Measurements from ENCODE around the gene NOA1.

The NOA1 gene
- total RNA-seq = 35.1 to 47.5 (median 39.0) reads per million in 4 experiments

DNA sequence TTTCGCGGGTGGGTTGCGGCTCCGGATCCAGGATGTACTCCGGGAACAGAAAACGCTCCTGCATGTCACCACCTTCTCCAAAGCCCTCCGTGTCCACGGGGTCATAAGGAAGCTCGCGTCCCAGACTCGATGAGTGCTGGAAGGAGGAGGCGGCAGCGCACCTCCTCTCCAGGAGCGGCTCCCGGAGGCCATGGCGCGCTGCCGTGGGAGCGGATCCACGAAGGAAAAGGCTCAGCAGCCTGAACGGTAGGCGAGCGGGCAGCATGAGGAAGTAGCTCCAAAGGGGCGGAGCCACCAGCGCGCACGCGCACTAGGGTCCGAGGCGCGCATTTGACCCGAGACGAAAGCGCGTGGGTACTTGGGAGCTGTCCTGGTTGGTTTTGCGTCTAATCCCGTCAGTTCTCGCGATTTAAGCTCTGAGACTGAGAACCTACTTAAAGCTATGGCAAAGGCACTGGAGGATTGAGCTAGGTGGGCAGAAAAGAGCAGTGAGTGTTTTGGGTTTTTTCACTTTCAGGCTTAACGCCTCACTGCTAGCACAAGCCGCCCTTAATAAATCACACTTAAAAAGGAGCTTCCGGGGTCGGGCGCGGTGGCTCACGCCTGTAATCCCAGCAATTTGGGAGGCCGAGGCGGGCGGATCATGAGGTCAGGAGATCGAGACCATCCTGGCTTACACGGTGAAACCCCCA, at the start of gene NOA1:
NOA1 (minus strand) TSS at position 286 of the 692 bp plus-strand sequence; CDS start at position 265, 21 bp downstream.
- DNase-seq = peak; percentile 99

DNA sequence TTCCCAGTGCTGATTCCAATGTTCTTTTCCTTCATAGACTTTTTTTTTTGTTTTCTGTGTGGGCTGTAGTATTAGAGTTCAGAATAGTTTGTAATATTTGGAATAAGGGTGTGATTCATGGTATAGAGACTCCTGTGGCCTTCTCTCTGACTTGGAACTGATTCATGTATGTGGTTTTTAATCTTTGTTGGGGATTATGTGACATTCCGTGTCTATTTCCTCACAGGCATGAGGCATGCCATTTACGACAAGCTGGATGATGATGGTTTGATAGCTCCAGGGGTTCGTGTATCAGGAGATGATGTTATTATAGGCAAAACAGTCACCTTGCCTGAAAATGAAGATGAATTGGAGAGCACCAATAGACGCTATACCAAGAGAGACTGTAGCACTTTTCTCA, 45.7 kb upstream of the NOA1 start:
- no peak for DNase-seq

DNA sequence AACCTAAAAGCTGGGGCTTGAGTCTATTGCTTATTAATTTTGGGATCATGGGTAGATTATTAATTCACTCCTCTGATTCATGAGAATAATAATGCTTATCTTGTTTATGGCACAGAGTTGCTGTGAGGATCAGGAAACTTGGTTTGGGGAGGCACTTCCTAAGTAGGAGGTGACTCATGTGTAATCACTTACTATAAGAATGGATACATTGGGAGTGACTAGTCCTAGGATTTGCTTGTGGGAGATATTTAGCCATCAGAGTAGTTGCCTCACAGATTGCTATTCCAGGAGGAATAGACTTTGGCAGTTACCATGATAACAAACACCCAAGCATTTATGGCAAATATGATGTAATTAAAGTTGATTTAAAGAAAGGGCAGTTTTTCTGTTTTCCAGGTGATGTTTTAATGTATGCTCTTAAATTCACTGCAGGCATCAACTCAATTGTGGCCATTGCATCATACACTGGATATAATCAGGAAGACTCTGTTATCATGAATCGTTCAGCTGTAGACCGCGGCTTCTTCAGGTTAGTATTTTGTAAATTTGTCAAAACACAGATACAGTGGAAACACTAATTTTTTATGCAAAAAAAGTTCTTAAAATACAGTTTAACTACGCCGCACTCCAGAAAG, 43.2 kb upstream of the NOA1 start:
- DNase-seq = no peak

DNA sequence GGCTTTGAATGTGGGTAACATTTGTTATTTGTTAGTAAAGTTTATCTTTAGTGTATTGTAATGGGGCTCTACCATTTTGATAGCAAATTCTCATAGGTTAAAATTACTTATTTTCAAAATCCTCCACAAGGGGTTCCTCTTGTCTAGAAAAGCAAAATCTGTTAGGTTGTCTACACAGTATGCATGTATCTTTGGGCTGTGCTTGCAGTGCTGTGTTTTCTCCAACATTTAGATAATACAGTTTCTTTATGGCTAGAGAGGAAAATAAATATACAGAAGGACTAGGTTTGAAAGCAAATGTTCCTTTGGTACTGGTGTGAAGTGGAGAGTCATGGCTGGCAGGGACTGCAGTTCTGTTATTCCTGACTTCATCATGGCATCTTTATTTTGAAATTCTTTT, 41.6 kb upstream of the NOA1 start:
- no peak for DNase-seq

DNA sequence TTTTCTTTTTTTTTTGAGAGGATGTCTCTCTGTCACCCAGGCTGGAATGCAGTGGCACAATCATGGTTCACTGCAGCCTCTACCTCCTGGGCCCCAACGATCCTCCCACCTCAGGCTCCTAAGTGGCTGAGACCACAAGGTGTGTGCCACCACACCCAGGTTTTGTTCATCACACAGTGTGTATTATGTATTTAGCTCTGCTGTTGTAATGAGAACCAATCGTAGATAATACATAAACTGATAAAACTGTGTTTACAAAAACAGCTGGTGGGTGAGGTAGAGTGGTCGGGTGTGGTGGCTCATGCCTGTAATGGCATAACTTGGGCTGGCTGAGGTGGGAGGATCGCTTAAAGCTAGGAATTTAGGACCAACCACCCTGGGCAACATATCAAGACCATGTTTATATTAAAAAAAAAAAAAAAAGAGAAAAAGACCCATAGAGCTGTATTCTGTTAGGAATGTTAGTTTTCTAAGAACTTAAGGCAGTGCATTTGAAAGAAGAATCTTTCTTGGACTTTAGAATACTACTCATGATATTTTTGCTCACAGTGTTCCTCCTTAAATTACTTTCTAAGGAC, 36.2 kb upstream of the NOA1 start:
- DNase-seq = no peak

DNA sequence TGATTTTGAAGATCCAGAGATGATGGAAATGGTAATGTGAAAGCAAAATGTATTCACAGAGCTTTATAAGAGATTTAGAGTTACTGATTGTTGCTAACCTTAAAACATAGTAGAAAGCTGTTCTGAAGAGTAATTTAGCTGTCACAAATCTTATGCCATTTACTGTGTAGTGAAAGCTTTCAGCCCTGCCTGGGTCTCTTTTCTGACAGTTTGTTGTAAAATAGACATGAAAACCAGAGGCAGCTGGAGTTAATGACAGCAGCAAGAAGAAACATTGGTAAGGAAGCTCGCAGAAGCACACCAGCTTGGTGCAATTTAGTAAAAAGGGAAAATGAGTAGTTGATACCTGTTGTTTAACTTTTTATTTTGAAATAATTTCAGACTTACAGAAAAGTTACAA, 22.3 kb upstream of the NOA1 start:
- no peak for DNase-seq

DNA sequence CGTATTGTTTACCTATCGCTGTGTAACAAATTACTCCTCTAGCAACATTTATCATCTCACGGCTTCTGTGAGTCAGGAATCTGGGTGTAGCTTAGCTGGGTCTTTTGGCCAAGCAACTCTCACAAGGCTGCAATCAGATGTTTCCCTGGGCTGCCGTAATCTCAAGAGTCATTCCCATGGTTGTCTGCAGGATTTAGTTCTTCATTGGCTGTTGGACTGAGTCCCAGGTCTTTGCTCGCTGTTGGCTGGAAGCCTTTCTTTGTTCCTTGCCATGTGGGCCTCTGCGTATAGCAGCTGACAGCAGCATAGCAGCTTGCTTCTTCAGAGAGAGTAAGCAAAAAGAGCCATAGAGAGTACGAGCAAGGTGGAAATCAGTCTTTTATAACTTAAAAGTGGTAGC, 18.1 kb upstream of the NOA1 start:
- no peak for DNase-seq

DNA sequence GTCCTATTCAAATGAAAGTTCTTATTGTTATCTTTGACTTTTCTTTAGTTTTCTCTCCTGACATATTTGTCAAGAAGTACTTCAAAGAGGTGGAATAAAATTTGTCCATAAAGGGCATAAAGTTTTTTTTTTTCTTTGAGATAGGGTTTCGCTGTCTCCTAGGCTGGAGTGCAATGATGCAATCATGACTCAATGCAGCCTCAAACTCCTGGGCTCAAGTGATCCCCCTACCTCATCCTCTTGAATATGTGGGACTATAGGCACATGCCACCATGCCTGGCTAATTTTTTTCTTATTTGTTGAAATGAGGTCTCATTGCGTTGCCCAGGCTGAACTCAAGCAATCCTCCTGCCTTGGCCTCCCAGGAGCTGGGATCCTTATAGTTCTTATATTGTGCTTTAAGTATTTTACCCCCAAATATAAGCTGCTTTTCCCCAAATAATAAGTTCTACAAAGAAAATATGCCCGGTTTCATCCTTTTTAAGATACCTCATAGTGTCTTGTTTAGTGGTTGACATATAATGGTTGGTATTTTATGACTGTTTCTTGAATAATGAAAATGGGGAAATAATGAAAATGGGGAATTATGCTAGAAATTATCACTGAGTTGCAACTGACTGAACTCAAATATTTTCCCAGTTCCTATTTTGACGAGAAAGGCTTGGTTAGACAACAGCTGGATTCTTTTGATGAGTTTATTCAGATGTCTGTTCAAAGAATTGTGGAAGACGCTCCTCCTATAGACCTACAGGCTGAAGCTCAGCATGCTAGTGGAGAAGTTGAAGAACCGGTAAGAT, 12.9 kb upstream of the NOA1 start:
- DNase-seq = no peak

DNA sequence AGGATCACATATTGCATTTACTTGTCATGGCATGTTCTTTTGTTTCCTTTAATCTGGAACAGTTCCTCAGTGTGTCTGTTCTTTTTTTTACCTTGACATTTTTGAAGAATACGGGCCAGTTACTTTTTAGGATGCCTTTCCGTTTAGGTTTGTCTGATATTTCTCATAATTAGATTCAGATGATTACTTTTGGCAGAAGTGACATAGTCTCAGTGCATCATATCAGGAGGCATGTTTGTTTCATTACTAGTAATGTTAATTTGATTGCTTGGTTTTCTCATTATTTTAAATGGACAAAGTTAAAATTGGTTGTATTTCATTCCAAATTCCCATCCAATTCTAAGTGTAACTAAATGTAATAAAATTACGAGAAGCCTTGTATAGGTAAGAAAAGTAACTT, 9.5 kb upstream of the NOA1 start:
- no peak for DNase-seq

DNA sequence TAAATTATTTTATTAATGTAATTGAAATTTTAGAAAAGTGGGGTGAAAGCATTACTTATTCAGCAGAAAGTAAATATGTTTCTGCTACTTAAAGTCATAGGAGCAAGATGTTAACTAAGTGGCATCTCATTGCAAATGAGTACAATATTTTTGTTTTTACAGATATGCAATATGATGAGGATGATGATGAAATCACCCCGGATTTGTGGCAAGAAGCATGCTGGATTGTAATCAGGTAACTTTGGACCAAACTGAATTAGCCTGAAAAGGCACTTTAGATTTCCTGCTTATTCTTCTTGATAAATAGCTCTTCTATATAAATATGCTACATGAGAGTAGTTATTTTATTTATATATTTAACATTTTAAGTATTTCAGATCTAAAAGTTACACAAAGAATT, 8.8 kb upstream of the NOA1 start:
- DNase-seq = no peak

DNA sequence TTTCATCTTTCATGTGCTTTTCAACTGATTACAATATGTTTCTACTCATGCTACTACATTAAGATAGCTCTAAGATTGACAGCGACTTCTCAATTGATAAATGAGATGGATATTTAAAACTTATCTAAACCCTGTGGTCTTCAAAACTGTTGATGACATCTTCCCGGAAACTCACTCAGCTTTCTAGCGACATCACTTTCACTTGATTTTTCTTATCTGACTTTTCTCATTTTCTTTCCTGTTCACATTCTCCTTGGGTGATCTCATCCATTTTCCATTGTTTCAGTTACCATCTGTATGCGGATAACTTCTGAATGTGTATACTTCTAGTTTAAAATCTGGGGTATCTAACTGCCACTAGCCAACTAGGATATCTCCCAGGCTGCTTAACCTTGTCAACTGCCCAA, 4.4 kb upstream of the NOA1 start:
- no peak for DNase-seq

DNA sequence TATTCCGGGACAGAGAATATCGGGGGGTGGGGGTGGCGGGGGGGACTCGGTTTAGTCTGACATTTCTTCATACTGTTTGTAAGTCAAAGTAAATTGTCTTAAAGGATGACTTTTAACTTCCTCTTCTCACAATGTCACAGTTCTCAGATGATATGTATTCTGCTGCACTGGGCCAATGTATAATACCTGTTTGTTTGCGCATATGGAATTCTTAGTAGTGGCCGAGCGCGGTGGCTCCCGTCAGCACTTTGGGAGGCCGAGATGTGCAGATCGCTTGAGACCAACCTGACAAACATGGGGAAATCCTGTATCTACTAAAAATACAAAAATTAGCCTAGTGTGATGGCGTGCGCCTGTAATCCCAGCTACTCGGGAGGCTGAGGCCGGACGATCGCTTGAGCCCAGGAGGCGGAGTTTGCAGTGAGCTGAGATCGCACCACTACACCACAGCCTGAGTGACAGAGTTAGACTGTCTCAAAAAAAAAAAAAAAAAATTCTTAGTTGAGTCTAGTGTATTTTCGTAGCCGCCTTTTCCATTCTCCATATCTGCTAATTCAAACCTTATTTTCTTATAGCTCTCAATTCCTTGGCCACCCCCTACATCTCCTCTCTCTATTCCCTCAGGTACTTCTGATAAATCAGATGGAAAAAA, 2.1 kb upstream of the NOA1 start:
- DNase-seq = no peak

DNA sequence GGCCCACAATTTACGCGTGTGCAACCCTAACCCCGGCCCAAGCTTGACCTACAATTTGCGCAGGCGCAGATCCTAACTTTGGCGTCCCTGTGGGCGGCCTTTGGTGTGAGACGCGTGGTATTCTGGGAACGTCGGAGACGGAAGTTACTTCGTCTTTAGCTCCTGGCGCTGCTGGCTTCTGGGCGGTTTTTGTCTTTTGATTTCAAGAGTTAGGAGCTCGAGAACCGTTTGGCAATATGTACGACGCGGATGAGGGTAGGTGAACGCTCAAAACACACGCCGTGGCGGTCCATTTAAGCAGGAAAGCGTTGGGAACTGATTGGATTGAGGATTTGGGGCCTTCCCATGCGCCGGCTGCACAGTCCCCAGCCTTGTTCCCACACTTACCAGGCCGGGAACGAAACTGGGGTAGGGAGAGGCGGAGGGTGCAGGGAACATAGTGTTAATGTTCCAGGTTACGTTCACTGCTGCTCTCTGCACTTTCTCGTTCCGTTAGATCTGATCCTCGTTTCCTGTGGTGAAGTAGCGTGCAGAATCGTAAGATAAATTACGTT, 1.4 kb upstream of the NOA1 start, which contains the start of gene POLR2B:
POLR2B (plus strand) TSS at position 147 of the 554 bp plus-strand sequence; CDS start at position 237, 90 bp downstream.
- DNase-seq = peak; percentile 79

DNA sequence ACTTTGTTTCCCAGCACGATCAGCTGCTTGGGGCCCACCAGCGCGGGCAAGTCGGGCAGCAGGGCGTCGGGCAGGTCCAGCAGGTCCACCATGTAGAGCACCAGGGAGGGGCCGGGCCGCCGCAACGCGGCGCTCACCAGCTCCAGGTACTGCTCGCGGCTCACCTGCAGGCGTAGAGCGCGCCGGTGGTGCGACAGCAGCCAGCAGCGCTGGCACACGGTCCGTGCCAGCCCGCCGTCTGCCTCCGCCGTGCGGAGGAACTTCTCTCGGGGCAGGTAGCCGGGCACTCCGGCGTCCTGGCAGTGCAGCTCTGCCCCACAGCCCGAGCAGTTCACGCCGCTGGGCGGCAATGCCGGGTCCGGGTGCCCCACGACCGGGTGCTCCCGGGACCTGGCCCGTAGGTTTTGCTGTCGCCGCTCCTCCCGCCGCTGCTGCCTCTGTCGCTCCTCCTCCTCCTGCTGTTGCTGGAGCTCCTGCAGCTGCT, 527 bp downstream of the NOA1 start:
- DNase-seq = peak; percentile 27

DNA sequence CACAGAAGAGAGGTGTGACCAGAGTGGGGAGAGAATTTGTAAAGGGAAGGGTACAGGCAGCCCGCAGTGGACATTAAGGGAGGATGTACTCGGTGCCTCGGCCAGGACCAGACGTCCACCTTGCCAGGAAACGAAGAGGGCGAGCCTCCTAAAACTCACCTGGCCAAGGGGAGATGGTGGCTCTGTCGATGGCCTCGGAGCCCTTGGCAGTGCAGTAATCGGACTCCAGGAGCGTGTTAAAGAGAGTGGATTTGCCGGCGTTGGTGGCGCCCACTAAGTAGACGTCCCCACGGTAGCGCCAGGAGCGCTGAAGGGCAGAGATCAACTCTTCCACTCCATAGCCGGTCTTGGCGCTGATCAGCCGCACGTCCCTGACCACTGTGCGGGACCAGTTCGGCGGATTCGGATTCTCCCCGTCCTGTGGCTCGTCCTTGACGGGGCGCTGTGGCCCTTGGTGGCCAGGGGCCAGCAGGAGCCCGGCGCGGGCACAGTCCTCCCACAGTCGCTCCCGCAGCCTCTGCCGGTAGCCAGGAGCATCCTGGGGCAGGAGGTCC, 1.0 kb downstream of the NOA1 start:
- no peak for DNase-seq

DNA sequence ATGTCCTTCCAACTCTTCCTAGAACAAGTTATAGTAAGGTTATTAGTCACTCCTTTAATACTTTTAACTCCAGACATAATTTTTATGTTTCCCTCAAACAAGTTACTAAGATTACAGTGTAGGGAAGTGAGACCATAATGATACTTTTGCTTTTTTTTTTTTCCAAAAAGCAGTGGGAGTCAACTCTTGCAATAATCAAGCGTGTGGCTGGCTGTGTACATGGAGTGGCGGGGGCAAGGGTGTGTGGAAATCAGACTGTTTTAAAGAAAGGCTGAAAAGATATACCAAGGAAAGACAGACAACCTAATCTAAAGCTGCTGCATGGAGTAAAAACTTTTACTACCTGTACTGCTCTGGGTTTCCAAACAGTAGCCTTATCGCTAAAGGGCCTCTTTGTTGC, 4.1 kb downstream of the NOA1 start:
- DNase-seq = no peak

DNA sequence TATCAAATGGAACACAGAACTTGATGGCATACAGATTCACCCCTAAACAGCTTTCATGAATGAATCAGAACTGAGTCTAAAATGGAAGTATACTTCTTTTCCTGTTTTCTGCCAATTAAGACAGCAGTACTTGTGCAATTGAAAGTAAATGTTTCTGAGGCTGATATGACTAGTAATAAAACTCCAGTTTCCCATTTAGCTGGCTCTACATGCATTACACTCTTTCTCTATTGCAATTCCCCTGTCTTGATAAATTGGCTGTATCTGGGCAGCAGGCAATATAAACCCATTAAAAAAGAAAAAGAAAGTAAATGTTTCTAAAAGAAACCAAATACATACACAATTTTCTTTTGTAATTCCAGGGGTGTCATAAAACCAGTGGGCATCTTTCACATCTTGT, 4.6 kb downstream of the NOA1 start:
- no peak for DNase-seq

DNA sequence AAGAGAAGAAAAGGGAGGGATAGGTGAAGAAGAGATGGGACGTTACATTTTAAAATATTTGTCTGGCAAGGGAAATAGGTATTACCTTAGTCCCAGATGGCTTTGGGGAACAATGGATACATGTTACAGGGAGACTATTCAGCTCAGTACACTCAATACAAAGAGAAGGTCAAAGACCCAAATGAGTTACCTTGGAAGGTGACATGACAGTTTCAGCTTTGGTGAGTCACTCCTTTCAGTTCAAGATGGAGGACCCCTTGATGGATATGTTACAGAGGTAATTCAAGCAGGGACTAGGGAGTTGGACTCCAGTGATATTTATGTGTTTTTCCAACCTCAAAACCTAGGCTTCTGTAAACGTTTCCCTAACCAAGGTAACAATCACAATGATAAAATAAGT, 5.0 kb downstream of the NOA1 start:
- DNase-seq = no peak

DNA sequence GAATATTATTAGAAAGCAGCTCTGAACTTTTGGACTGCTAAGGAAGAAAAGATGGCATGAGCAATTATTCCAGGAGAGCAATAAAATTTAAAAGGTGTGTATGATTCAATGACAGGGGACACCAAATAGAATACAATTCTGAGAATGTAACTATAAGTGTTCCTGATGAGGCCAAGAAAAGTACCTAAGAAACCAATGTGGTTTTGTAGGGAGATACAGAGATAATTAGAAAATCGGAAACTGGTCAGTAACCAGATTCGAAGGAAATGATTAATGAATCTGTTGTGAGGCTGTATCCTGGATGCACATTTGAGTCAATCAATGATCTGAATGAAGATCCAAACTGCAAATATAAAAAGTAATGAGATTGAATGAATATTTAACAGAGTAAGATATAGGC, 6.0 kb downstream of the NOA1 start:
- DNase-seq = no peak

DNA sequence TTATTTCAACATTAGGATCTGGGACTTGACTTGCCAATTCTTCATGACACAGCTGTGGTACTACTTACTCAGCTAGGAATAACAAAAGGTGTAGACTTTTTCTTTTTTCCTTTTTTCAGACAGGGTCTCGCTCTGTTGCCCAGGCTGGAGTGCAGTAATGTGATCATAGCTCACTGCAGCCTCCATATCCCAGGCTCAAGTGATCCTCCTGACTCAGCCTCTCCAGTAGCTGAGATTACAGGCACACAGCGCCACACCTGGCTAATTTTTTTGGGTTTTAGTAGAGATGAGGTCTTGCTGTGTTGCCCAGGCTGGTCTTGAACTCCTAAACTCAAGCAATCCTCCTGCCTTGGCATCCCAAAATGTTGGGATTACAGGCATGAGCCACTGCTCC, 16.3 kb downstream of the NOA1 start:
- no peak for DNase-seq

DNA sequence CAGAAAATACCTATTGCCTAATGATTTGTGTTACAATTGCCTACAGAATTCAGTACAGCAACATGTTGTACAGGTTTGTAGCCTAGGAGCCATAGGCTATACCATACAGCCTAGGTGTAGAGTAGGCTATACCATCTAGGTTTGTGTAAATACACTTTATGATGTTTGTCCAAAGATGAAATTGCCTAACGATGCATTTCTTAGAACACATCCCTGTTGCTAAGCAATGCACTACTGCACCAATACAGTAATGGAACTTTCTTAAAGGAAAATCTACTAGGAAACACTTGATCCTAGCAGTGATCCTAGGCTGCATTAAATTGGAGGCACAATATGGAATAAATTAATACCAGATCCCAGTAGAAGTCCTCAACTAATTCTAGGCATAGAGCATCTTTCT, 18.3 kb downstream of the NOA1 start:
- no peak for DNase-seq

DNA sequence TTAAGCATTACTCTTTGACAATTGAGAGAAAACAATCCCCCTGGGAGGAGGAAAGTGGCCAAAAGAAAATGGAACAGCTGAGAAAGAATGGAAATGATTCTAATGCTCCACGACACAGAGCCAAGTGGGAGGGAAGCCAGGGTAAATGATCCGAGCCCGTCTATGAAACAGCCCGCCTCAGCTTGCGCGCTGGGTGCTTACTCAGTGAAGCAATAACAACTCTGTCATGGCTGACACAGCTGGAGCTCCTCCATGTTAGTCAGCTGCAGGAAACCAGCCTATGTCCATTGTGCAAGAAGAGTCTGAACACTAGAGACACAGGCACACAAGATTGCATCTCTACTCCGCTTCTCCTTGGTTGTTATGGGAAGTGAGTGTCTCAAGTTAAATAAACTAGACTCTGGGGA, 19.3 kb downstream of the NOA1 start:
- no peak for DNase-seq
